ENCODE data around the gene SLC24A3.

Gene SLC24A3

DNA sequence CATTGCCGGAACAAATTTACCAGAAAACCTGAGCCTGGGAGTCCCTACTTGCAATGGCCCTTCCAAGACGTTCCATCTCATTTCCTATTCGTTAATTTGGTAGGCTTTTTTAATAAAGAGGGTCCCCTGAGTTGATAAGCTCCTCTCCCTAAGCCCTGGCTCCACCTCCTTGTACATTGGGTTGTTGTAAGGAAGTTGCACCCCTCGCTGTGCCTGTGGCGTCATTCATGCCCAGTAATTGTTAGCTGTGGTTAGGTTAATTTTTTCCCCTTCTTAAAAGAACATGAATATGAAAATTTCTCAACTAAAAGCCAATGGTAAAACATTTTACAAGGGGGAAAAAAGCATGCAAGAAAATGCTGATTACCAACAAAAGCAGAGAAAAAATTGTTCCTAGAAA, 91.9 kb downstream of the SLC24A3 start:
- WGBS, 2 experiments (ENCODE audit: insufficient coverage in 2 of 2) = 100% methylated on average over 1 of the region's 5 CpGs
- H3K4me3 ChIP-seq (ENCODE audit: extremely low read depth, insufficient read depth, low read length, poor library complexity, severe bottlenecking) = no peak overlapping the region
- no peaks in the 10 kb centered on the region for H3K9me3 ChIP-seq (ENCODE audit: control insufficient read depth, low read length)
- H3K27ac ChIP-seq (ENCODE audit: low read depth, low read length, severe bottlenecking) = no peak overlapping the region
- H3K4me1 ChIP-seq (ENCODE audit: control insufficient read depth, insufficient read depth, low read length, poor library complexity, severe bottlenecking) = no peaks in the 10 kb centered on the region
- H3K36me3 ChIP-seq (ENCODE audit: control insufficient read depth, insufficient read depth, low read length) = no peaks in the 10 kb centered on the region

DNA sequence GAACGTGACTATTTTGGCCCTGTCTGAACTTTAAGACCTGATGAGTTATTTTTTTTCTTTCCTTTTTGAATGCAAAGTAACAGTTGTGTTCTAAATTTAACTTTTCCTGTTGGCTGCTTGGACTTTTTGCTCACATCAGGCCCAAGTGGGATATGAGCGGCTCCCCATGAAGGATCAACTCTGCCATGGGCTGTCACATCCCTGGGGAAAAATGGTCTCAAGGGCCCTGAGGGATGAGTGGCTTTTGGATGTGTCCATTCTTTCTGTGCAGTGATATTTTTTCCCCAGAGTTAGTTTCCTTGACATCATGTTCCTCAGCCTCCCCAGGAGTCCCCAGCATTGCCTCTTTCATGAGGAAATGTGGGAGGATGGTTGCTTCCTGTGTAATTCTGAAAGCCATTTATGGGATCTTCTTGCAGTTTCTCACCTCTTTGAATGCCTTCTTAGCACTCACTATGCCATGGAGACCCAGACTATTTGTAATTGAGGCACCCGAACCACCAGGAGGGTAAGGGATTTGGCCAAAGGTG, 92.5 kb downstream of the SLC24A3 start:
- Histone ChIP-seq H3K4me1 (ENCODE audit: control insufficient read depth, insufficient read depth, low read length, poor library complexity, severe bottlenecking) (no peaks in the 10 kb centered on the region), H3K27ac (ENCODE audit: low read depth, low read length, severe bottlenecking) (no peak overlapping the region), H3K4me3 (ENCODE audit: extremely low read depth, insufficient read depth, low read length, poor library complexity, severe bottlenecking) (no peak overlapping the region), H3K36me3 (ENCODE audit: control insufficient read depth, insufficient read depth, low read length) (no peaks in the 10 kb centered on the region), H3K9me3 (ENCODE audit: control insufficient read depth, low read length) (no peaks in the 10 kb centered on the region)
- 100% methylated on average over 1 to 2 of the region's 3 CpGs for WGBS, 2 experiments (ENCODE audit: insufficient coverage in 2 of 2)

DNA sequence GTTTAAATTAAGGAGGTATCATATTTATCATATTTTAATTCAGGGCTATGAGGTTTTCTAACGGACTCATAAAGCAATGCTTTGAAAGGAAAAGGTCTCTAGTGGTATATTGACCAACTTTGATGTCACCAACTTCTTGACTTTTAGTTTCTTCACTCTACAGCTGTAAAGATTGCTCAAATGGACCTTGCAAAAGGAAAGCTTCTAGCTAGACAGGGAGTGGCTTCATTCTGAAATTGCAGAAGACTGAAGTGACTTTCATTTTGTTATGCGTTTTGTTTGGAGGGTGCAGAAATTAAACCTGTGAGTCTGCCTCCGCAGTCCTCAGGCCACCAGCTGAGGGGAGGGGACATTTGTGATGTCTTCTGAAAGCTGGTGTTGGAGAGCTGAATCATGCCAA, 95.7 kb downstream of the SLC24A3 start:
- Histone ChIP-seq H3K4me3 (ENCODE audit: extremely low read depth, insufficient read depth, low read length, poor library complexity, severe bottlenecking) (no peak overlapping the region), H3K9me3 (ENCODE audit: control insufficient read depth, low read length) (no peaks in the 10 kb centered on the region), H3K27ac (ENCODE audit: low read depth, low read length, severe bottlenecking) (no peak overlapping the region), H3K4me1 (ENCODE audit: control insufficient read depth, insufficient read depth, low read length, poor library complexity, severe bottlenecking) (no peaks in the 10 kb centered on the region), H3K36me3 (ENCODE audit: control insufficient read depth, insufficient read depth, low read length) (no peaks in the 10 kb centered on the region)
- WGBS, 2 experiments (ENCODE audit: insufficient coverage in 2 of 2) = 100% methylated on average over 2 of the region's 3 CpGs

DNA sequence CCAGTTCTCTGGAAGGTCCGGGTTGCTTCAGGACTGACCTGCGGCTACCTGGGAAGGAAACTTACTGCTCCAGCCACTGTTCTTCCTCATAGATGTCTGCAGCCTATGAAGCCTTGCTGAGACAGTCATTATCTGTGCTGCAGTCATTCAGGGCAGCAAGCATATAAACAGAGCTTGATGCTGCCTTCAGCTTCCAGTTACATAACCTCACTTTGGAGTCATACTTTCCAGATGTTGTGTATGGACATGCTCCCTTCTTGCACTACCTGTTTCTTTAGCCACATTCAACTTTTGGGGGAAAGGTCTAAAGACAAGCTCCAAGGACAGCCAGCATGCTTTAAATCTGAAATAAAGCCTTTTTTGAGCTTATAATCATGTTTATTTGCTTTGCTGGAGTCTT, 98.1 kb downstream of the SLC24A3 start:
- no peak overlapping the region for H3K4me3 ChIP-seq (ENCODE audit: extremely low read depth, insufficient read depth, low read length, poor library complexity, severe bottlenecking)
- H3K9me3 ChIP-seq (ENCODE audit: control insufficient read depth, low read length) = no peaks in the 10 kb centered on the region
- WGBS, 2 experiments (ENCODE audit: insufficient coverage in 2 of 2) = 89 to 100% methylated on average over 2 of the region's 2 CpGs
- no peak overlapping the region for H3K27ac ChIP-seq (ENCODE audit: low read depth, low read length, severe bottlenecking)
- no peaks in the 10 kb centered on the region for H3K4me1 ChIP-seq (ENCODE audit: control insufficient read depth, insufficient read depth, low read length, poor library complexity, severe bottlenecking)
- no peaks in the 10 kb centered on the region for H3K36me3 ChIP-seq (ENCODE audit: control insufficient read depth, insufficient read depth, low read length)

DNA sequence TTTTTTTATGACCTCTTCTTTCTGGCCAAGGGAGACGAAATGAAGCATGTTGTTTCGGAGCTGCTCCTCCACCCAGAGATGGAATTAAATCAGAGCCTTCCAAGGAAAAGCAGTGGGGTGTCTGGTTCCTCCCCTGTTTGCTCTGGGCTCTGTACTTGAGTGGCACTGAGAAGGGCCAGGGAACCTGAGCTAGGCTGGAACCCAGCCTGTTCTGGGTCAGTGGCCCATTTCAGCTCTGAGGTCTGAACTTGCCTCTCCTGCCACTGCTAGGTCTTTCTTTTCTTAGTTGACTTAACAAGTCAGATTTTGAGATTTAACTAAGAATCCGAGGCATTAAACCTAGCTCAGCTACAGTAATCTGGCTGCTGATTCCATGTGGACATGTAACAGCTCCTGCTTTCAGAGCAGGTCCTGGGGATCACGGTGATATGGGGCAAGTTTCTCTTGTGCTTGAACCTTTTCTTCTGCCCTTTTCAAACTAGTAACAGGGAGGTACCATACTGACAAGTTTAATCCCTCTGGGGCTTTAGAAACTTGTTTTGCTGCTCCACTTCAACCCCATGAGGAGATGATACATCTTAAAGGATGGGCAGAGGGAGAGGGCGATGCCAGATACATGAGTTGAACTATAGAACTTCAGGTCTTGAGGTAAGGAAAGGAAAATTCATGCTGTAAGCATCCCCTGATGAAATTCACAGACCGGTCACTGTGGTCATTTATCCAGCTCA, 101.1 kb downstream of the SLC24A3 start:
- H3K27ac ChIP-seq (ENCODE audit: low read depth, low read length, severe bottlenecking) = no peak overlapping the region
- 88 to 92% methylated on average over 2 to 4 of the region's 6 CpGs for WGBS, 2 experiments (ENCODE audit: insufficient coverage in 2 of 2)

DNA sequence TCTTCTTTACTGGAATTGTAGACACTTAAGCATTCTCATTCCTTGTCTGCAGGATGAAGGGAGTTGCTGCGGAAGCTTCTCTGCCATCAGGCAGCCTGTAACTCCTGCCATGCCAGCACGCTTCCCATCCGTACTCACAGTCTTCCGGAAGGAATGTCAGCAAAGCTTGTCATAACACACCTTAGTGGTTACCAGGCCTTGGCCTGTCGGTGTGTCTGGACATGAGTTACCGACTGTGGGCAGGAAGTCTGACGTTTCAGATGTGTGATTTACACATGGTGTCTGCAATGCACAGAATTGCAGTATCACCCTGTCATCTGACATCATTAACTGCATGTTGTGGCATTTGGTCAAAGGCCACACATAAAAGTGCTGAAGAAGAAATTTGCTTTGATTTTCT, 102.2 kb downstream of the SLC24A3 start:
- Histone ChIP-seq H3K27ac (ENCODE audit: low read depth, low read length, severe bottlenecking) (no peak overlapping the region), H3K36me3 (ENCODE audit: control insufficient read depth, insufficient read depth, low read length) (no peaks in the 10 kb centered on the region), H3K9me3 (ENCODE audit: control insufficient read depth, low read length) (no peaks in the 10 kb centered on the region), H3K4me3 (ENCODE audit: extremely low read depth, insufficient read depth, low read length, poor library complexity, severe bottlenecking) (no peak overlapping the region), H3K4me1 (ENCODE audit: control insufficient read depth, insufficient read depth, low read length, poor library complexity, severe bottlenecking) (no peaks in the 10 kb centered on the region)
- 93% methylated on average over 7 of the region's 7 CpGs for WGBS, 2 experiments (ENCODE audit: insufficient coverage in 2 of 2)

More for the DNA sequence above, 101.1 kb downstream of the SLC24A3 start:
- Histone ChIP-seq H3K9me3 (ENCODE audit: control insufficient read depth, low read length) (no peaks in the 10 kb centered on the region), H3K4me1 (ENCODE audit: control insufficient read depth, insufficient read depth, low read length, poor library complexity, severe bottlenecking) (no peaks in the 10 kb centered on the region), H3K36me3 (ENCODE audit: control insufficient read depth, insufficient read depth, low read length) (no peaks in the 10 kb centered on the region), H3K4me3 (ENCODE audit: extremely low read depth, insufficient read depth, low read length, poor library complexity, severe bottlenecking) (no peak overlapping the region)

DNA sequence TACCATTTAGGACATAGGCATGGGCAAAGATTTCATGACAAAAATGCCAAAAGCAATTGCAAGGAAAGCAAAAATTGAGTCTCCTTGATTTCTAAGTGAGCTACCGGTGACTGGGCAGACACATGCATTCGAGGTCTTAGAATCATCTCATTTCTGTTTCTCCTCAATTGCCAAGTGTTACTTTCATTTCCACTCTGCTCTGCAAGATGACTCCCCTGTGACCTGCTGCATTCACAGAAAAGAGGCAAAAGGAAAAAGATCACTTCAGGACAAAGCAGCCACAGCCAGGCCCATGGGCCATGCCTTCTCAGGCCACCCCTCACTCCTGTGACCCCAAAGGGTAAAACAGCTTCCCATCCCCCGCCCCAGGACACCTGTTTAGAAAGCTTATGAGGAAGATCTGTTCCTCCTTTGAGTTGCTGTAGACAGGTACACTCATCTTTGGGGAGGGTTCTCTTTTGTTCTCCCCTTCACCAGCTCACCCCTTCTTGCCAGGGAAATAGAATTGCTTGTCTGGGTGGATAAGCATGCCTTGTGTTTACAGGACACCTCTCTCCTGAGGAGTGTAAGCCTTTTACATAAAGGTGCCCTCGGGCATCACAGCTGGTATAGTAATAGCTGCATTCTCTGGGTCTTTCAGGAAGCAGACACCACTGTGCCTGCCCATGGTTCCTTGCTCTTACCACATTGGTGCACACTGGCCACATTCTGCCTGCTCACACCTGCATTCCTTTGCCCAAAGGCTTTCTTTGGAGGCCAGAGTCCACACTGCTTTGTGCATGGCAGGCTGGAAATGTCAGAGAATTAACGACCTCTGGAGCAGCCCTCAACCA, 105.0 kb downstream of the SLC24A3 start:
- H3K27ac ChIP-seq (ENCODE audit: low read depth, low read length, severe bottlenecking) = no peak overlapping the region
- no peak overlapping the region for H3K4me3 ChIP-seq (ENCODE audit: extremely low read depth, insufficient read depth, low read length, poor library complexity, severe bottlenecking)
- no peaks in the 10 kb centered on the region for H3K36me3 ChIP-seq (ENCODE audit: control insufficient read depth, insufficient read depth, low read length)
- no peaks in the 10 kb centered on the region for H3K4me1 ChIP-seq (ENCODE audit: control insufficient read depth, insufficient read depth, low read length, poor library complexity, severe bottlenecking)
- WGBS, 2 experiments (ENCODE audit: insufficient coverage in 2 of 2) = 79 to 100% methylated on average over 1 to 5 of the region's 5 CpGs
- no peaks in the 10 kb centered on the region for H3K9me3 ChIP-seq (ENCODE audit: control insufficient read depth, low read length)

DNA sequence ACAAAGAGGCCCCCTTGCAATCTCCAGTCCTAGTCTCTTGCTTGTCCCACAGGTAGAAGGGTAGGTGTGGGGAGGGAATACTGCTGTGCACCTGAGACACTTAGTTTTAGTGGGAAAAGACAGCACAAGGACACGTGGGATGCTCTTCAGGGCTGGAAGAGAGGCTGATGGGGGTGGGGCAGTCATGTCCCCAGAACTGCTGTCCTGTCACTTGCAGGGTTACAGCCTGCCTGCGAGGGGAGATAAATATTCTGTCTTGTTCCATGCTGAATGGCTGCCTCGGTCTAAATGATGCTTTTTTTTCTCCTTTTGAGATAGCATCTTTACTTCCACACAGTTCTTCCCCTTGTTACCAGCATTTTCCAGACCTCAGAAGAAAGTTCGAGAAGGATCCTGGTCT, 106.2 kb downstream of the SLC24A3 start:
- no peaks in the 10 kb centered on the region for H3K36me3 ChIP-seq (ENCODE audit: control insufficient read depth, insufficient read depth, low read length)
- no peak overlapping the region for H3K27ac ChIP-seq (ENCODE audit: low read depth, low read length, severe bottlenecking)
- 50 to 82% methylated on average over 2 to 3 of the region's 4 CpGs for WGBS, 2 experiments (ENCODE audit: insufficient coverage in 2 of 2)
- H3K4me3 ChIP-seq (ENCODE audit: extremely low read depth, insufficient read depth, low read length, poor library complexity, severe bottlenecking) = no peak overlapping the region
- H3K4me1 ChIP-seq (ENCODE audit: control insufficient read depth, insufficient read depth, low read length, poor library complexity, severe bottlenecking) = no peaks in the 10 kb centered on the region
- H3K9me3 ChIP-seq (ENCODE audit: control insufficient read depth, low read length) = no peaks in the 10 kb centered on the region

DNA sequence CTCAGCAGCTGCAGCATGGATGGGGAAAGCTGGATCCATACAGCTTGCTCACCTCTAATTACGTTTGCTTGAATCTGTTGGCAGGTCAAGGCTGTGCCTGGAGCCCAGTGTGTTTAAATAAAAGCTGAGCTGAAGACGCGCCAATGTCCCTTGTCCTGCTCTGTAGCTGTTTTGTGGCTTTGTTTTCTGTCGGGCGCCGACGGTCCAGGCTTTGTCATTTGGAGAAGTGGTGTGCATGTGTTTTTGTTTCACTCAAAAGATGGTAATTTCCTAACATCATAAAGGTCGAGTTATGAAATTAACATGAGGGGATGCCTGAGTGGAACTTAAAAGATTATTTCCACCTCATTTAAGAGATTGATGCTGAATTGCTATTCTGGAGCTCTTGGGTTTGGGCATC, 107.6 kb downstream of the SLC24A3 start:
- WGBS, 2 experiments (ENCODE audit: insufficient coverage in 2 of 2) = 90 to 91% methylated on average over 4 to 8 of the region's 8 CpGs
- no peaks in the 10 kb centered on the region for H3K4me1 ChIP-seq (ENCODE audit: control insufficient read depth, insufficient read depth, low read length, poor library complexity, severe bottlenecking)

DNA sequence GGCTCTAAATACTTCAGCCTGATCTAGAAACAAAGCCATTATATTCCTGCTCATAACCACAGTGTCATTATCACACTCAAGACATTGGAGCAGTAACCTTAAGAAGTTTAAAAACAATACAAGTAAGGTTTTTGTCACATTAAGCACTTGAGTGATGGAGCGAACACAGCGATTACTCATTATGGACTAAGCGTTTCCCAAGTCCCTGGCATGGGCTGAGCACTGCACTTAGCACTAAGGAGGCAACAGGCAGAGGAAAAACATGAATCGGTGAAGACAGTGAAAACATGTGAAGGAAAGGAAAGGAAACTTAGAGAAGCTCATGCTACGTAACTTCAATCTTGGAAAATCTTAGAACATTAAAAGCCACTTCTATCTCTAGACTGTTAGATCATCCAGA, 108.7 kb downstream of the SLC24A3 start:
- Histone ChIP-seq H3K9me3 (ENCODE audit: control insufficient read depth, low read length) (no peaks in the 10 kb centered on the region), H3K4me3 (ENCODE audit: extremely low read depth, insufficient read depth, low read length, poor library complexity, severe bottlenecking) (no peak overlapping the region), H3K36me3 (ENCODE audit: control insufficient read depth, insufficient read depth, low read length) (no peaks in the 10 kb centered on the region), H3K4me1 (ENCODE audit: control insufficient read depth, insufficient read depth, low read length, poor library complexity, severe bottlenecking) (no peaks in the 10 kb centered on the region), H3K27ac (ENCODE audit: low read depth, low read length, severe bottlenecking) (no peak overlapping the region)
- WGBS, 2 experiments (ENCODE audit: insufficient coverage in 2 of 2) = 97 to 100% methylated on average over 3 to 4 of the region's 5 CpGs

More for the DNA sequence above, 107.6 kb downstream of the SLC24A3 start:
- Histone ChIP-seq H3K27ac (ENCODE audit: low read depth, low read length, severe bottlenecking) (no peak overlapping the region), H3K36me3 (ENCODE audit: control insufficient read depth, insufficient read depth, low read length) (no peaks in the 10 kb centered on the region), H3K9me3 (ENCODE audit: control insufficient read depth, low read length) (no peaks in the 10 kb centered on the region), H3K4me3 (ENCODE audit: extremely low read depth, insufficient read depth, low read length, poor library complexity, severe bottlenecking) (no peak overlapping the region)

All from mesodermal cell (in vitro differentiated cells).